Activated naive CD4-positive, alpha-beta T cell treated with anti-CD3 and anti-CD28 coated beads, Interleukin-2, amount 50 U/mL, for 72 hours (primary cell): Measurements from ENCODE around the gene SNPH. TPM values are rescaled to one million over a fixed set of nuclear protein-coding genes. Genes with fewer than 3 reads are reported as not detected.

Experiments used
- ATAC-seq, 2 donors: fragments of 150-1000 bp; cut with Tn5 transposase; 2 replicates each; pipeline ENCODE4 v1.10.0; 2021; ENCODE audit warnings: mild to moderate bottlenecking in 2 of 2, moderate library complexity in 2 of 2
- DNase-seq, 2 donors: peaks; one replicate each; pipeline ENCODE4 v3.0.0; 2021 to 2022; ENCODE audit warnings: low spot score in 2 of 2
- H3K27ac Mint-ChIP-seq, 2 donors: one replicate each; pipeline ENCODE4 v1.8.0; 2022; ENCODE audit warnings: mild to moderate bottlenecking in 2 of 2, mixed read lengths in 2 of 2
- H3K36me3 Mint-ChIP-seq, 2 donors: one replicate each; pipeline ENCODE4 v1.8.0; 2022; ENCODE audit warnings: mixed read lengths in 2 of 2
- H3K9me3 Mint-ChIP-seq, 2 donors: one replicate each; pipeline ENCODE4 v1.8.0; 2022; ENCODE audit warnings: mixed read lengths in 2 of 2
- total RNA-seq, 2 donors: library from RNA; stranded (reverse); gene quantifications; one replicate each; pipeline ENCODE4 v1.2.3, GENCODE V29; 2022

SNPH gene
- total RNA-seq, 2 donors from 2014 or later: 3.2 to 4.8 TPM

GRCh38 chr20:1324598-1325172, 58.6 kb downstream of the SNPH start:
- peak in 1 of 2 donors; percentile 53 for DNase-seq
- no peaks in the 10 kb centered on the region for H3K9me3 Mint-ChIP-seq
- no peaks in the 10 kb centered on the region for H3K36me3 Mint-ChIP-seq
- no peak overlapping the region for H3K27ac Mint-ChIP-seq
- ATAC-seq: no peak

- Mint-ChIP-seq H3K36me3 (no peaks in the 10 kb centered on the region), H3K27ac (no peak overlapping the region), H3K9me3 (no peaks in the 10 kb centered on the region)
- peak; percentile 81 to 89 for ATAC-seq
- DNase-seq: peak; percentile 98 to 99
Observed at GRCh38 chr20:1325173-1326030, 59.3 kb downstream of the SNPH start.

DNA sequence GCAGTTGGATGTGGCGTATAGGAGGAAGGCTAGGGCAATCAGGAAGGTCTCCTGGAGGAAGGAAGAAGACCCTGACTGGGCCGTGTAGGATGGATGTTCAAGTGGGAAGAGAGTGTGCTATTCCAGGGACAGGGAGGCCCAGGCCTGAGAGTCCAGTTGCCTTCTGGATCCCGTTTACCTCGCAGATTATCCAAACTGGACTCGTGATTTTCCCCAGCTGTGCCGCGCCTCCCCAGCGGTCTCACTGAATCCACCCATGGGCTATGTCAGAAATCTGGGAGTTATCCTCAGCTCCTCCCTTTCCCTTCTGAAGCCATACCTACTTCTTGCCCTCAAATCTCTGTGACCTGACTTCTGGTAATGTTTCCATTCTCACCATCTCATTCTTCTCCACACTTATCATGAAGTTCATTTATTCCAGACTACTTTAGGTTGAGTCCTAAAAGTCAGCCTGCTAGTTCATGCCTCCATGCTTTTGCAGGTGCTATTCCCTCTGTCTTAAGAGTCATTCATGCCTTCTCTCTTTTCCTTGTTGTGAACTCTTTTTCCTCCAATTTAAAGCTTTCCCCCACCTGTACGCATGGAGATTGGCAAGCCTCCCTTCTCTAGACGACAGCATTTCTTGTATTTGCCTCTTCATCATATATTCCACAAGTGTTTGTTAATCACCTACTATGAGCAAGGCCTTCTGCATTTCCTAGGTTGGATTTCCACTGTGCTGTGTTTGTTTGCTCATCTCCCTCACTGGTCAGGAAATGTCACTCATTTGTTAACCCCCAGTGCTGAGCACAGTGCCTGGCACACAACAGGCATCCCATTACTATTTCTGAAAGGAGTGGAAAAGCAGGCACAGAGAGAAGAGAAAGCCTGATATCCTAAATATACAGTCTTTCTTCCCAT, 60.2 kb downstream of the SNPH start:
- H3K27ac Mint-ChIP-seq: no peak overlapping the region
- DNase-seq: peak in 1 of 2 donors; percentile 41
- H3K36me3 Mint-ChIP-seq: peaks cover 0 to 1% of the 10 kb centered on the region in 2 donors

GRCh38 chr20:1327241-1327653, 61.2 kb downstream of the SNPH start:
- peak overlapping the region in 1 of 2 donors; percentile 89 for H3K27ac Mint-ChIP-seq
- H3K9me3 Mint-ChIP-seq: no peaks in the 10 kb centered on the region
- peak in 1 of 2 donors; percentile 55 for DNase-seq
- peaks cover 0 to 11% of the 10 kb centered on the region in 2 donors for H3K36me3 Mint-ChIP-seq
- no peak for ATAC-seq

More for the DNA sequence above, 60.2 kb downstream of the SNPH start:
- peak in 1 of 2 donors; percentile 25 for ATAC-seq
- H3K9me3 Mint-ChIP-seq: no peaks in the 10 kb centered on the region

DNA sequence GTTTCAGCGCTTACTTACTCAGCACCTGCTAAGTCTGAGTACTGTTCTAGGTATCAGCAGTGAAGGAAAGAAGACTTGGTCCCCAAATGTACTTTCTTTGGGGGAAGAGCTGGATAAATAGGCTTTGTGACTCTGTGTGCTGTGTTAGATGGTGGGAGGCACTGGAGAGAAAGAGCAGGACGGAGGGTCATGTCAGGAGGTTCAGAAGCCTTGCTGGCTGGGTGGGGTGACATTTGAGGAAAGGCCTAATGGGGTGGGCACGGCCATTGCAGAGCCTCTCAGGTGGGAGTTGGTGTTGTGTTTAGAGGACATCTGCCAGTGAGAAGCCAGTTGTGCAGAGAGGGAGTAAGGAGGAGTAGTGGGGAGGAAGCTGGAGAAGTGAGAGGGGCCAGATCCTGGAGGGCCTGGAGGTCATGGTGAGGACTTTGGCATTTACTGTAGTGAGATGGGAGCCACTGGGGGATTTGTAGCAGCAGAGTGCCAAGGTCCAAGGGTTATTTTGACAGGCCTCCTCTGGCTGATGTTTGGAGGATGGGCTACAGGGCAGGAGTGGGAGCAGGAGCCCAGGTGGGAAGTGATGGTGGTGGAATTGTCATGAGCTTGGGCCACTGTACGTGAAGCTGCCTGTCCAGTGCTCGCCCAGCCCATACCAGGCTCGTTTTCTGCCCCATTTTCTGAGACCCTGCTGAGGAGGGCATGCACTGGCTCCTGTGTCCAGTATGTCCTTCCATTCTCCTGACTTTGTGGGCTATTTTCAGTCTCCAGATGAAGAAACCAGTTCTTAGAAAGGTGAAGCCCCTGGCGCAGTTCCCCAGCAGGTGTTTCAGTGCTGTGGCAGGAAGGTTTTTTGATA, 62.0 kb downstream of the SNPH start:
- DNase-seq (peak in 1 of 2 donors; percentile 48), ATAC-seq (no peak)
- peak overlapping the region in 1 of 2 donors; percentile 89 for H3K27ac Mint-ChIP-seq
- no peaks in the 10 kb centered on the region for H3K9me3 Mint-ChIP-seq
- H3K36me3 Mint-ChIP-seq: peaks cover 0 to 12% of the 10 kb centered on the region in 2 donors

- ATAC-seq (no peak), DNase-seq (peak in 1 of 2 donors; percentile 55)
- Mint-ChIP-seq H3K9me3 (no peaks in the 10 kb centered on the region), H3K36me3 (peaks cover 0 to 12% of the 10 kb centered on the region in 2 donors), H3K27ac (peak within 1 kb of the TSS; percentile 78 to 89)
Observed at GRCh38 chr20:1328680-1329330, 62.7 kb downstream of the SNPH start, which contains the start of gene SDCBP2. Gene SDCBP2 (minus strand): TSS chr20:1329139. CDS start chr20:1320416, 8,723 bp downstream.

GRCh38 chr20:1330075-1330830, 64.2 kb downstream of the SNPH start:
- Mint-ChIP-seq H3K27ac (peak overlapping the region; percentile 78), H3K9me3 (no peaks in the 10 kb centered on the region), H3K36me3 (peaks cover 0 to 12% of the 10 kb centered on the region in 2 donors)
- DNase-seq: peak in 1 of 2 donors; percentile 55
- peak; percentile 19 to 46 for ATAC-seq

DNA sequence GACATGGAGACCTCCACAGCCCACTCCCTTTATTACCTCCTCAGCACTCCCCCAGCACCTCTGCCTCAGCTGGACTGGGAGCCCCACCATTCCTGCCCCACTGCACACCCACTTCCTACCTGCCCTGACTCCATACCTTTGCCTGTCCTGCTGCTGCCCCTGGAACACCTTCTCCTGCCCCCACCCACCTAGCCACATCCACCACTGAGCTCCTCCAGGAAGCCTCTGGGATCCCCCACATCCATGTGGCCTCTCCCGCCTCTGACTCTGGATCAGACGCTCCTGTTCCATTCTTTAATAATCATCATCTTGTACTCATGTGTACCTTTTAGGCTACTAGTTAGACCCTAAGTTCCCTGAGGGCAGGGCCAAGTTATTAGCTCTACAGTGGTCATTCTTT, 65.0 kb downstream of the SNPH start:
- Mint-ChIP-seq H3K27ac (peak overlapping the region; percentile 72 to 78), H3K36me3 (peaks cover 0 to 12% of the 10 kb centered on the region in 2 donors), H3K9me3 (no peaks in the 10 kb centered on the region)
- DNase-seq (no peak), ATAC-seq (no peak)

DNA sequence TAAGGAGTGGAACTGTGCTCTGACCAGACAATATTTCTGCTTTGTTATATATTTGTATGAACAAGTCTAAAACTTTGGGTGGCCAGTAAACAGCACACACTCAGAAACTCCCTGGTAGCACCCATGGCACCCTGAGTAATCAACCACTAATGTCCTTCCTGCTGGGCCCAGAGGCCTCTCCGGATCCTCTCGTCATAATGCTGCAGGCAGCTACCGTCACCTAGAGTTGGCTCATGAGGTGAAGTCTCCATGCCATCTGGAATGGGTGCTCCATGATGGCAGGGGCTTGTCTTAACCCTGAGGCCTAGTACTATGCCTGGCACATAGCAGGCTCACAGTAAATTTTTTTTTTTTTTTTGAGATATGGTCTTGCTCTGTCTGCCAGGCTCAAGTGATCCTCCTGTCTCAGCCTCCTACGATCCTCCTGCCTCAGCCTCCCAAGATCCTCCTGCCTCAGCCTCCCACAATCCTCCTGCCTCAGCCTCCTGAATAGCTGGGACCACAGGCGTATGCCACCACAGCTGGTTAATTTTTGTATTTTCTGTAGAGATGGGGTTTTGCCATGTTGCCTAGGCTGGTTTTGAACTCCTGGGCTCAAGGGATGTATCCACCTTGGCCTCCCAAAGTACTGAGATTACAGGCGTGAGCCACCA, 65.8 kb downstream of the SNPH start:
- Mint-ChIP-seq H3K9me3 (no peaks in the 10 kb centered on the region), H3K36me3 (peaks cover 0 to 12% of the 10 kb centered on the region in 2 donors), H3K27ac (peak overlapping the region in 1 of 2 donors; percentile 78)
- DNase-seq: peak in 1 of 2 donors; percentile 34
- ATAC-seq: no peak

GRCh38 chr20:1332749-1333300, 66.7 kb downstream of the SNPH start:
- no peaks in the 10 kb centered on the region for H3K9me3 Mint-ChIP-seq
- H3K27ac Mint-ChIP-seq: peak overlapping the region in 1 of 2 donors; percentile 78
- DNase-seq: no peak
- ATAC-seq: no peak
- peaks cover 0 to 12% of the 10 kb centered on the region in 2 donors for H3K36me3 Mint-ChIP-seq

DNA sequence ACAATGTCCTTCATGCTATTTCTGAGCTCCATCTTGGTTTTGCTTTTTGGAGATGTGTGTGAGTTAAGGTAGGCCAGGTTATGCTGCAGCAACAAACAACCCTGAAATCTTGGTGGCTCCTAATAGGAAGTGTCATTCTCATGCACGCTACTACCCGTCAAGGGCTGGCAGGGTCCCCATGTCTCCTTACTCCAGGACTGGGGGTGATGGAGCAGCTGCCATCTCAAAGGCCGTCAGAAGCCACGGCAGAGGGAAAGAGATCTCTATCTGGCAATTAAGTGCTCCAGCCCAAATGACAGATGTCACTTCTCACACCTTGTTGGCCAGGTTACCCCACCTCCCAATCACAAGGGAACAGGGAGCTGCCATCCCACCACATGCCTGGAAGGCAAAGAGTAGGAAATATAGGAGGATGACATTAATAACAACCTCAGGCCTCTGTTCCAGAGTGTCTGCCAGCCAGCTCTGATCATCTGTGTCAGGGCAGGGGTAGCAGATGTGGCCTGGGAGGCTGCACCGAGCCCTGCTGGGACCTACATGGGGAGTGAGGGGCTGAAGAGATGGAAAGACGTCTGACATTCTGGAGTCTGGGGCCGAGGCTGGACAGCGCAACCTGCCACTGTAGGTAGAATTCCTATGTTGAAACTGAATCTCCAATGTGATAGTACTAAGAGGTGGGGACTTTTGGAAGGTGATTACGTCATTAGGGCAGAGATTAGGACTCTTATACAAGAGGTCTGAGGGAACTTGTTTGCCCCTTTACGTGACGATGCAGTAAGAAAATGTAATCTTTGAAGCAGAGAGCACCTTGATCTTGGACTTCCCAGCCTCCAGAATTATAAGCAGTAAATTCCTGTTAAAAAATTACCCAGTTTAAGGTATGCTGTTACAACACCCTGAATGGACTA, 67.6 kb downstream of the SNPH start:
- no peak for ATAC-seq
- Mint-ChIP-seq H3K27ac (peak overlapping the region in 1 of 2 donors; percentile 1), H3K9me3 (no peaks in the 10 kb centered on the region), H3K36me3 (peaks cover 0 to 12% of the 10 kb centered on the region in 2 donors)
- no peak for DNase-seq

DNA sequence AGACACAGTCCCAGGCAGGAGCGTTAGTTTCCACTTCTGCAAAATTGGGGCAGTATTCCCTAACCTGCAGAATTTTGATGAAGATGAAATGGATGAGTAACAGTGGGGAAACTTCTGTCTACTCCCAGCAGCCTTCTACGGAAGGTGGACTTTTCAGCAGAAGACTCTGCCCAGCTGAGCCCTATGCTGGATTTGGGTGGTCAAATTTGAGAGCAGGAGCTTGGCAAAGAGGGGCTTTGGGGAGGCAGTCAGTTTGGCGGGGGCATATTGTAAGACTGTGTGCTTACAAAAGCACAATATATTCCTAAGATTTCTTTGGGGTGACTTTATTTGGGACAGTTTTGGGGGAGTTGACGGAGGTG, 68.3 kb downstream of the SNPH start:
- peak overlapping the region in 1 of 2 donors; percentile 45 for H3K27ac Mint-ChIP-seq
- peaks cover 0 to 12% of the 10 kb centered on the region in 2 donors for H3K36me3 Mint-ChIP-seq
- no peak for ATAC-seq
- H3K9me3 Mint-ChIP-seq: no peaks in the 10 kb centered on the region
- DNase-seq: no peak

DNA sequence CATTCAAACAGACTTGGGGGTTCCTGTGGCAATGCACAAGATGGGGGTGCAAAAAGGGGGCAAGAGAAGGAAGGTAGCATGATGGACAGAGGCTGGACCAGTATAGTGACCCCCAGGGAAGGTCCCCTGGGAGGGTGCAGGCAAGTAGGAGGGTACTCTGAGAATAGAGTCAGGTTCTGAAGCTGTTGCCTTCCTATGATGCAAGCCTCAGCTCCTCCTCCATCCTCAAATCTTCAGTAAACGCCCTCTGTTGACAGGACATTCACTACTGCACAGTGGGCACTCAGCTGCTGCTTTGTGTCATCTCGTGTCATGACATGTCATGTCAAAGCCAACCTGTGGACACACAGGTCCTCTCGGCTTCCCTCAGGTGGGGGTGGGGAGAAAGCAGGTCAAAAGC, 68.7 kb downstream of the SNPH start:
- no peaks in the 10 kb centered on the region for H3K9me3 Mint-ChIP-seq
- ATAC-seq: no peak
- peaks cover 0 to 12% of the 10 kb centered on the region in 2 donors for H3K36me3 Mint-ChIP-seq
- peak overlapping the region in 1 of 2 donors; percentile 45 for H3K27ac Mint-ChIP-seq
- DNase-seq: no peak
